IMR-90 (cell line): ENCODE results near the gene C5orf52. TPM values are rescaled to one million over a fixed set of nuclear protein-coding genes. Genes with fewer than 3 reads are reported as not detected.
A peak's percentile ranks its signal among the peaks of the same experiment; 100 is the strongest.

Source experiments
- ATAC-seq: fragments of 200-7000 bp; cut with Tn5 transposase; 2 replicates; pipeline ENCODE4 v1.9.1; 2020; ENCODE audit warnings: low read depth, mild to moderate bottlenecking, moderate library complexity
- BruUV-seq: library from RNA; stranded (reverse); fragments of 400-500 nt; replicated peaks from 2 replicates; lab custom pipeline; 2021; lab: Mats Ljungman, UMichigan
- CTCF ChIA-PET: fragments of 300-600 bp; formaldehyde crosslinking; extraction: SDS; loops from one replicate; lab custom pipeline; 2021; ENCODE audit warnings: antibody characterized with exemption; lab: Yijun Ruan, JAX
- POLR2A ChIA-PET: fragments of 300-600 bp; sonication (Branson Sonifier 250); formaldehyde crosslinking; loops from one replicate; lab custom pipeline; 2022; ENCODE audit warnings: antibody characterized with exemption; ENCODE audit not compliant: unreplicated experiment; lab: Charles Lee
- DNase-seq: peaks from one replicate; pipeline ENCODE4 v3.0.0; 2013
- H2AFZ ChIP-seq: replicated peaks from 2 replicates; pipeline ENCODE3; 2013; ENCODE audit warnings: low read length, mild to moderate bottlenecking; ENCODE audit not compliant: poor library complexity
- H2AK5ac ChIP-seq: 2 replicates; pipeline ENCODE4 v1.6.1; 2013; ENCODE audit warnings: low read depth, low read length, inconsistent platforms
- H2AK9ac ChIP-seq: replicated peaks from 2 replicates; pipeline ENCODE3; 2013; ENCODE audit warnings: mild to moderate bottlenecking, low read depth, low read length, moderate library complexity; ENCODE audit not compliant: poor library complexity
- H2BK120ac ChIP-seq: 2 replicates; pipeline ENCODE4 v1.6.1; 2013; ENCODE audit warnings: low read depth, low read length, inconsistent platforms
- H2BK15ac ChIP-seq: 3 replicates; pipeline ENCODE4 v1.6.1; 2013; ENCODE audit warnings: low read depth, low read length, inconsistent platforms
- H2BK20ac ChIP-seq: 2 replicates; pipeline ENCODE4 v1.6.1; 2013; ENCODE audit warnings: low read depth, mild to moderate bottlenecking, inconsistent platforms, low read length, moderate library complexity
- H2BK5ac ChIP-seq: 2 replicates; pipeline ENCODE4 v1.6.1; 2013; ENCODE audit warnings: mild to moderate bottlenecking, low read depth, low read length, inconsistent platforms; ENCODE audit not compliant: poor library complexity, severe bottlenecking
- H3K14ac ChIP-seq: replicated peaks from 2 replicates; pipeline ENCODE4 v1.6.1; 2013; ENCODE audit warnings: low read depth, low read length, inconsistent platforms
- H3K18ac ChIP-seq: 2 replicates; pipeline ENCODE4 v1.6.1; 2013; ENCODE audit warnings: low read depth, low read length, control low read depth
- H3K23ac ChIP-seq: 2 replicates; pipeline ENCODE4 v1.6.1; 2013; ENCODE audit warnings: low read depth, low read length, inconsistent platforms
- H3K27ac ChIP-seq: 2 replicates; pipeline ENCODE4 v1.5.1; 2013; ENCODE audit warnings: mild to moderate bottlenecking, control low read depth, low read length; ENCODE audit not compliant: insufficient read depth
- H3K27me3 ChIP-seq: 2 replicates; pipeline ENCODE4 v1.6.1; 2013; ENCODE audit warnings: low read length; ENCODE audit not compliant: control insufficient read depth, insufficient read depth
- H3K36me3 ChIP-seq: 2 replicates; pipeline ENCODE4 v1.6.1; 2013; ENCODE audit warnings: low read length, mixed read lengths; ENCODE audit not compliant: control insufficient read depth, insufficient read depth
- H3K4ac ChIP-seq: 2 replicates; pipeline ENCODE4 v1.6.1; 2013; ENCODE audit warnings: low read depth, low read length, inconsistent platforms
- H3K4me1 ChIP-seq: 2 replicates; pipeline ENCODE4 v1.6.1; 2013; ENCODE audit warnings: low read length, mixed read lengths; ENCODE audit not compliant: control insufficient read depth, insufficient read depth
- H3K4me2 ChIP-seq: 2 replicates; pipeline ENCODE4 v1.6.1; 2013; ENCODE audit warnings: low read depth, mild to moderate bottlenecking, control low read depth, low read length, moderate library complexity
- H3K4me3 ChIP-seq: 2 replicates; pipeline ENCODE4 v1.5.1; 2013; ENCODE audit warnings: low read depth, mild to moderate bottlenecking, control low read depth, low read length, moderate library complexity; ENCODE audit not compliant: insufficient read depth
- H3K56ac ChIP-seq: 2 replicates; pipeline ENCODE4 v1.6.1; 2013; ENCODE audit warnings: low read length, inconsistent platforms; ENCODE audit not compliant: insufficient read depth; ENCODE audit errors: extremely low read depth
- H3K79me1 ChIP-seq, 2 experiments: 2 replicates each; pipeline ENCODE4 v1.6.1; 2013; ENCODE audit warnings: low read length in 2 of 2, inconsistent platforms in 1 of 2, low read depth in 1 of 2
- H3K9ac ChIP-seq: 2 replicates; pipeline ENCODE4 v1.6.1; 2013; ENCODE audit warnings: low read depth, low read length, control low read depth
- H3K9me1 ChIP-seq: 2 replicates; pipeline ENCODE4 v1.6.1; 2013; ENCODE audit warnings: low read length, inconsistent platforms; ENCODE audit not compliant: insufficient read depth
- H3K9me3 ChIP-seq: 2 replicates; pipeline ENCODE4 v1.6.1; 2013; ENCODE audit warnings: low read length; ENCODE audit not compliant: control insufficient read depth, insufficient read depth
- H4K20me1 ChIP-seq: 2 replicates; pipeline ENCODE4 v1.6.1; 2013; ENCODE audit warnings: low read length, inconsistent platforms; ENCODE audit not compliant: insufficient read depth
- H4K5ac ChIP-seq: 2 replicates; pipeline ENCODE4 v1.6.1; 2013; ENCODE audit warnings: mild to moderate bottlenecking, low read depth, low read length, control low read depth
- H4K8ac ChIP-seq, 2 experiments: 2 replicates each; pipeline ENCODE4 v1.6.1; 2013; ENCODE audit warnings: low read depth in 2 of 2, low read length in 2 of 2, control low read depth in 1 of 2, inconsistent platforms in 1 of 2
- H4K91ac ChIP-seq: 2 replicates; pipeline ENCODE4 v1.6.1; 2013; ENCODE audit warnings: low read depth, low read length, inconsistent platforms; ENCODE audit not compliant: insufficient read depth
- BHLHE40 ChIP-seq: fragments of 150-350 bp; IDR thresholded peaks from 2 replicates; pipeline ENCODE4 v1.6.1; 2016; ENCODE audit warnings: mild to moderate bottlenecking, low read depth, low read length
- CTCF ChIP-seq: conservative IDR thresholded peaks from 2 replicates; pipeline ENCODE4 v1.5.1; 2012; ENCODE audit warnings: mild to moderate bottlenecking, low read depth, low read length, improper control_type of control experiment
- ELK1 ChIP-seq: fragments of 150-350 bp; IDR thresholded peaks from 2 replicates; pipeline ENCODE4 v1.6.1; 2016; ENCODE audit warnings: low read depth, mild to moderate bottlenecking, low read length, moderate library complexity, borderline replicate concordance
- FOS ChIP-seq: fragments of 150-350 bp; IDR thresholded peaks from 2 replicates; pipeline ENCODE4 v1.6.1; 2016; ENCODE audit warnings: low read depth, low read length
- MAFK ChIP-seq: IDR thresholded peaks from 2 replicates; pipeline ENCODE4 v1.6.1; 2012; ENCODE audit warnings: low read depth, low read length, improper control_type of control experiment
- MXI1 ChIP-seq: IDR thresholded peaks from 2 replicates; pipeline ENCODE4 v1.6.1; 2012; ENCODE audit warnings: low read depth, mild to moderate bottlenecking, low read length, moderate library complexity, borderline replicate concordance
- NFE2L2 ChIP-seq: fragments of 150-350 bp; IDR thresholded peaks from 2 replicates; pipeline ENCODE4 v1.6.1; 2016; ENCODE audit warnings: low read depth, mild to moderate bottlenecking, low read length
- POLR2A ChIP-seq: IDR thresholded peaks from 2 replicates; pipeline ENCODE4 v1.6.1; 2012; ENCODE audit warnings: mild to moderate bottlenecking, low read depth, low read length
- RAD21 ChIP-seq: IDR thresholded peaks from 2 replicates; pipeline ENCODE4 v1.6.1; 2012; ENCODE audit warnings: low read length, improper control_type of control experiment
- SMC3 ChIP-seq: fragments of 150-350 bp; IDR thresholded peaks from 2 replicates; pipeline ENCODE4 v1.6.1; 2016; ENCODE audit warnings: low read depth, mild to moderate bottlenecking, antibody characterized with exemption, low read length, moderate library complexity
- WGBS, 2 experiments: methylation state at CpG; one replicate each; pipeline versions ENCODE4 v1.1.5 to v1.1.7; 2013; ENCODE audit warnings: missing lambda C conversion rate in 2 of 2; ENCODE audit not compliant: insufficient read length in 1 of 2; ENCODE audit errors: extremely low coverage in 2 of 2; 5-methylcytosine and 5-hydroxymethylcytosine counted together
- dilution Hi-C: fragments of 300-500 bp; cut with HindIII; formaldehyde crosslinking; loops from one replicate; pipeline ENCODE4 v1.14.3; 2018; ENCODE audit warnings: low sequenced_read_pairs; ENCODE audit not compliant: unreplicated experiment
- in situ Hi-C: fragments of 300-500 bp; cut with MboI; formaldehyde crosslinking; loops from 3 replicates; pipeline ENCODE4 v1.14.3; 2019; ENCODE audit warnings: low sequenced_read_pairs, inconsistent platforms, mixed read lengths
- intact Hi-C: fragments of 100-400 bp; cut with micrococcal nuclease; formaldehyde crosslinking; loops from 2 replicates; pipeline ENCODE4 v1.10.0; 2022
- polyA plus RNA-seq, 3 experiments: library from polyadenylated mRNA; depleted of rRNA; stranded (reverse); fragments of >200 nt; gene quantifications; 2 replicates each; pipeline ENCODE4 v1.2.3, GENCODE V29; 2012; ENCODE audit warnings: low replicate concordance in 1 of 3
- total RNA-seq: library from RNA; depleted of rRNA; stranded (reverse); fragments of >200 nt; gene quantifications from 2 replicates; pipeline ENCODE4 v1.2.3, GENCODE V29; 2012

The C5orf52 gene
- total and polyA plus RNA-seq, 2 of the 4 experiments (the other 2 are of a cell fraction): not detected

GRCh38 chr5:157718519-157718918, 47.2 kb downstream of the C5orf52 start:
- intact Hi-C loops (loop anchor here (1.0 to 10.0 kb wide), 6 partner anchors 146 to 390 kb away; no protein-coding TSS in a partner anchor), in situ Hi-C loops (loop anchor here (10.0 kb wide), 2 partner anchors 214 to 364 kb away; no protein-coding TSS in a partner anchor), dilution Hi-C loops (no loop called here)
- Histone ChIP-seq H4K20me1 (no peaks in the 10 kb centered on the region), H3K9me3 (no peaks in the 10 kb centered on the region), H3K9me1 (peaks cover 3% of the 10 kb centered on the region), H2AK5ac (no peak overlapping the region), H4K8ac (peak overlapping the region in 1 of 2 experiments; percentile 44; a peak in 2 of 4 replicates), H3K79me1 (no peaks in the 10 kb centered on the region), H3K18ac (no peak overlapping the region), H4K91ac (no peak overlapping the region), H3K36me3 (no peaks in the 10 kb centered on the region), H3K56ac (no peak overlapping the region), H3K4me3 (no peak overlapping the region), H3K4ac (peak overlapping the region; percentile 12; the same call in 1 of the 2 replicates), H4K5ac (no peak overlapping the region; the same call in 1 of the 2 replicates), H3K4me2 (0 out of 2 replicates have a peak overlapping the region, but pooled peaks have one; percentile 45), H2BK20ac (0 out of 2 replicates have a peak overlapping the region, but pooled peaks have one; percentile 18), H2BK120ac (no peak overlapping the region), H3K14ac (no peak overlapping the region), H2AK9ac (no peak overlapping the region), H3K27ac (no peak overlapping the region), H3K4me1 (peaks cover 2% of the 10 kb centered on the region; the same call in 1 of the 2 replicates), H2BK15ac (no peak overlapping the region), H3K23ac (no peak overlapping the region), H2AFZ (peak overlapping the region; percentile 67), H2BK5ac (no peak overlapping the region), H3K9ac (no peak overlapping the region), H3K27me3 (no peaks in the 10 kb centered on the region)
- ChIA-PET POLR2A (interaction anchor here (0.7 kb wide), 1 partner anchor 143 kb away, joined by 9 read pairs; no protein-coding TSS in a partner anchor), CTCF (interaction anchor here (0.6 to 2.2 kb wide), 14 partner anchors 12 to 390 kb away, joined by 3 to 6 read pairs (median 3); partner anchors contain the start of gene THG1L)
- 8% methylated on average over 2 of the region's 4 CpGs; no CpG with 5 or more reads in 1 of the 2 experiments for WGBS, 2 experiments
- peak; percentile 77 for DNase-seq
- TF ChIP-seq SMC3 (peak; percentile 89), ELK1 (no peak), POLR2A (peak; percentile 24; the same call in 1 of the 2 replicates), MAFK (no peak), BHLHE40 (no peak), CTCF (peak; percentile 83), NFE2L2 (no peak), RAD21 (peak; percentile 91), MXI1 (no peak), FOS (no peak)
- peak; percentile 99 for ATAC-seq
- no TSS peak for BruUV-seq
